ENCODE measurements around the gene LRRC15. TPM values are rescaled to one million over a fixed set of nuclear protein-coding genes. Genes with fewer than 3 reads are reported as not detected.

The LRRC15 gene
- total and polyA plus RNA-seq, 2 donors (not counting 3 experiments of a cell fraction or from before 2014, with no cell fraction given): not detected

DNA sequence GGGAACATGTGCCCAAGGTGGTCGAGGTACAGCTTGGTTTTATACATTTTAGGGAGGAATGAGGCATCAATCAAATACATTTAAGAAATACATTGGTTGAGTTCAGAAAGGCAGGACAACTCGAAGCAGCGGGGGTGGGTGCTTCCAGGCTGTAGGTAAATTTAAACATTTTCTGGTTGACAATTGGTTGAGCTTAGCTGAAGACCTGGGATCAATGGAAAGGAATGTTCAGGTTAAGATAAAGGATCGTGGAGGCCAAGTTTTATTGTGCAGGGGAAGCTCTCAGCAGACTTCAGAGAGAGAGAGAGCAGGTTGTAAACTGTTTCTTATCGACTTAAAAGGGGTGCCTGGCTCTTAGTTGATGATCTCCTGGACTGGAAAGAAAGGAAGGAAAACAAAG lies 29.7 kb downstream of the LRRC15 start:
- Histone ChIP-seq H3K27ac (ENCODE audit: insufficient read depth, low read depth, low read length) (no peak overlapping the region), H3K36me3 (ENCODE audit: control insufficient read depth in 2 of 2, extremely low read depth in 1 of 2, insufficient read depth in 2 of 2, low read length in 2 of 2) (no peaks in the 10 kb centered on the region), H4K20me1 (replicated peaks; ENCODE audit: control insufficient read depth, extremely low read depth, insufficient read depth, low read length) (no peaks in the 10 kb centered on the region), H3K79me2 (ENCODE audit: control insufficient read depth, insufficient read depth, low read length) (no peaks in the 10 kb centered on the region), H3K4me2 (ENCODE audit: insufficient read depth, low read length) (no peak overlapping the region), H3K4me1 (ENCODE audit: control insufficient read depth, extremely low read depth, insufficient read depth, low read length) (no peaks in the 10 kb centered on the region), H3K9me1 (replicated peaks; ENCODE audit: control insufficient read depth, extremely low read depth, insufficient read depth, low read length) (no peaks in the 10 kb centered on the region), H3K9ac (replicated peaks; ENCODE audit: extremely low read depth, insufficient read depth, low read length) (no peak overlapping the region), H3K9me3 (replicated peaks; ENCODE audit: control insufficient read depth, insufficient read depth, low read length) (no peaks in the 10 kb centered on the region), H2AFZ (ENCODE audit: low read depth, low read length) (no peak overlapping the region), H3K4me3 (replicated peaks in 1 of 3; ENCODE audit: insufficient read depth in 1 of 3, low read depth in 1 of 3, low read length in 3 of 3) (no peak overlapping the region), H3K27me3 (ENCODE audit: control insufficient read depth in 2 of 2, insufficient read depth in 2 of 2, low read length in 2 of 2) (peaks cover 0 to 6% of the 10 kb centered on the region in 2 experiments)
- POLR2A ChIA-PET: no interaction called here
- TF ChIP-seq MYC (IDR thresholded peaks at IDR 0.05; ENCODE audit: low read depth, low read length) (no peak), POLR2AphosphoS5 (IDR thresholded peaks at IDR 0.05; ENCODE audit: insufficient read depth, low read depth, low read length) (no peak), GATA2 (IDR thresholded peaks at IDR 0.05; ENCODE audit: insufficient read depth, insufficient read length, low read depth, low read length) (no peak), POLR2A (IDR thresholded peaks at IDR 0.05; ENCODE audit: low read depth, low read length) (no peak), JUN (IDR thresholded peaks at IDR 0.05; ENCODE audit: borderline replicate concordance, insufficient read depth, insufficient read length, low read depth) (no peak), FOS (IDR thresholded peaks at IDR 0.05; ENCODE audit: borderline replicate concordance, insufficient read depth, low read length) (no peak), EZH2 (IDR thresholded peaks at IDR 0.05; ENCODE audit: borderline replicate concordance, low read depth, low read length, severe bottlenecking) (no peak)
- TF ChIP-seq, protein P1, sequence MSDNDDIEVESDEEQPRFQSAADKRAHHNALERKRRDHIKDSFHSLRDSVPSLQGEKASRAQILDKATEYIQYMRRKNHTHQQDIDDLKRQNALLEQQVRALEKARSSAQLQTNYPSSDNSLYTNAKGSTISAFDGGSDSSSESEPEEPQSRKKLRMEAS (IDR thresholded peaks at IDR 0.05; ENCODE audit: insufficient read depth, insufficient read length): no peak
- TF ChIP-seq, protein P2, sequence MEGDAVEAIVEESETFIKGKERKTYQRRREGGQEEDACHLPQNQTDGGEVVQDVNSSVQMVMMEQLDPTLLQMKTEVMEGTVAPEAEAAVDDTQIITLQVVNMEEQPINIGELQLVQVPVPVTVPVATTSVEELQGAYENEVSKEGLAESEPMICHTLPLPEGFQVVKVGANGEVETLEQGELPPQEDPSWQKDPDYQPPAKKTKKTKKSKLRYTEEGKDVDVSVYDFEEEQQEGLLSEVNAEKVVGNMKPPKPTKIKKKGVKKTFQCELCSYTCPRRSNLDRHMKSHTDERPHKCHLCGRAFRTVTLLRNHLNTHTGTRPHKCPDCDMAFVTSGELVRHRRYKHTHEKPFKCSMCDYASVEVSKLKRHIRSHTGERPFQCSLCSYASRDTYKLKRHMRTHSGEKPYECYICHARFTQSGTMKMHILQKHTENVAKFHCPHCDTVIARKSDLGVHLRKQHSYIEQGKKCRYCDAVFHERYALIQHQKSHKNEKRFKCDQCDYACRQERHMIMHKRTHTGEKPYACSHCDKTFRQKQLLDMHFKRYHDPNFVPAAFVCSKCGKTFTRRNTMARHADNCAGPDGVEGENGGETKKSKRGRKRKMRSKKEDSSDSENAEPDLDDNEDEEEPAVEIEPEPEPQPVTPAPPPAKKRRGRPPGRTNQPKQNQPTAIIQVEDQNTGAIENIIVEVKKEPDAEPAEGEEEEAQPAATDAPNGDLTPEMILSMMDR (IDR thresholded peaks at IDR 0.05; ENCODE audit: extremely low read depth in 1 of 2, insufficient read depth in 1 of 2, low read depth in 1 of 2, low read length in 2 of 2): no peak
- CTCF ChIA-PET: interaction anchor here (0.7 to 2.3 kb wide), 3 partner anchors 55 to 559 kb away, joined by 4 to 9 read pairs (median 7); partner anchors contain the start of gene GP5
- BruUV-seq (replicated peaks): no TSS peak
- intact Hi-C loops (cut with micrococcal nuclease) (no loop called here), dilution Hi-C loops (cut with MboI; ENCODE audit: extremely low pct_ligation_motif_present, low sequenced_read_pairs) (no loop called here)
- DNase-seq (ENCODE audit: low read depth, low spot score): no peak
- no peak for FAIRE-seq
